NCI-H187 treated with DMSO at 0.1 percent for 48 hours (cell line): Measurements from ENCODE around the gene MRPL14.
"Not testable (repeated sequence)": the region's sequence is repeated elsewhere in the genome, so short reads cannot be mapped to it uniquely, and the experiment has no call there.

Experiments used
- DNase-seq: peaks from one replicate; lab custom pipeline; 2025; lab: John Stamatoyannopoulos, UW

The MRPL14 gene

GRCh38 chr6:44149369-44150012 lies 22.2 kb upstream of the MRPL14 start:
- no peak for DNase-seq

GRCh38 chr6:44148306-44148705 lies 21.1 kb upstream of the MRPL14 start:
- no peak for DNase-seq

GRCh38 chr6:44147256-44147655 lies 20.0 kb upstream of the MRPL14 start:
- DNase-seq = no peak

GRCh38 chr6:44146685-44147084 lies 19.4 kb upstream of the MRPL14 start:
- DNase-seq = no peak

- no peak for DNase-seq
These were observed 18.6 kb upstream of the MRPL14 start for GRCh38 chr6:44145839-44146238.

GRCh38 chr6:44144536-44144935 lies 17.3 kb upstream of the MRPL14 start:
- DNase-seq = not testable (repeated sequence)

GRCh38 chr6:44143731-44144130 lies 16.5 kb upstream of the MRPL14 start:
- DNase-seq = no peak

GRCh38 chr6:44142835-44143234 lies 15.6 kb upstream of the MRPL14 start:
- no peak for DNase-seq

- DNase-seq = no peak
These were observed 12.1 kb upstream of the MRPL14 start for GRCh38 chr6:44139351-44139743.

GRCh38 chr6:44138717-44139350 lies 11.6 kb upstream of the MRPL14 start:
- no peak for DNase-seq

- no peak for DNase-seq
These were observed 8.6 kb upstream of the MRPL14 start for GRCh38 chr6:44135875-44136274.

- DNase-seq = no peak
These were observed 8.0 kb upstream of the MRPL14 start for GRCh38 chr6:44135173-44135758.

GRCh38 chr6:44133981-44134711 lies 6.9 kb upstream of the MRPL14 start:
- DNase-seq = no peak

- DNase-seq = peak; percentile 32
These were observed 6.0 kb upstream of the MRPL14 start for GRCh38 chr6:44133003-44133931.

- DNase-seq = no peak
These were observed 5.2 kb upstream of the MRPL14 start for GRCh38 chr6:44132476-44132875.

- DNase-seq = no peak
These were observed 4.6 kb upstream of the MRPL14 start for GRCh38 chr6:44131892-44132291.

GRCh38 chr6:44129841-44130322 lies 2.6 kb upstream of the MRPL14 start:
- DNase-seq = no peak

- DNase-seq = no peak
These were observed 1.0 kb upstream of the MRPL14 start for GRCh38 chr6:44128020-44128917.

GRCh38 chr6:44126320-44127149 lies 717 bp downstream of the MRPL14 start:
- DNase-seq = no peak

- no peak for DNase-seq
These were observed 3.7 kb downstream of the MRPL14 start for GRCh38 chr6:44123544-44123943.
